HepG2 (cell line): ENCODE measurements around the gene NFE2L2. TPM values are rescaled to one million over a fixed set of nuclear protein-coding genes. Genes with fewer than 3 reads are reported as not detected.

Source experiments
- ASH2L ChIP-seq: fragments of 300-600, 200-600 bp; sonication (generic); IDR thresholded peaks from 2 replicates; pipeline ENCODE4 v1.7.0; 2017; ENCODE audit warnings: low read depth, mild to moderate bottlenecking, moderate library complexity, mixed read lengths, low read length; ENCODE audit not compliant: insufficient read length
- DDIT3 ChIP-seq: sonication (generic); formaldehyde crosslinking; IDR thresholded peaks from 2 replicates; pipeline ENCODE4 v1.4.0; 2020; ENCODE audit warnings: mild to moderate bottlenecking, missing genetic modification reagents
- FOXP1 ChIP-seq, 2 experiments: fragments of 450-650 bp in 1 of 2; IDR thresholded peaks; 2 replicates each; pipeline ENCODE4 v1.6.1; 2017 to 2018; ENCODE audit warnings: antibody characterized with exemption in 1 of 2
- HHEX ChIP-seq: IDR thresholded peaks from 2 replicates; pipeline ENCODE4 v1.6.1; 2016; ENCODE audit warnings: control low read depth
- HOXA3 ChIP-seq: sonication (generic); formaldehyde crosslinking; IDR thresholded peaks from 2 replicates; pipeline ENCODE4 v1.5.0; 2020; ENCODE audit warnings: missing genetic modification reagents
- JDP2 ChIP-seq: sonication (generic); formaldehyde crosslinking; IDR thresholded peaks from 2 replicates; pipeline ENCODE4 v1.8.1; 2022; ENCODE audit warnings: missing genetic modification reagents, borderline replicate concordance
- JUND ChIP-seq: sonication (generic); formaldehyde crosslinking; IDR thresholded peaks from 2 replicates; pipeline ENCODE4 v1.8.0; 2022; ENCODE audit warnings: mild to moderate bottlenecking, missing genetic modification reagents
- MTA1 ChIP-seq: sonication (generic); formaldehyde crosslinking; IDR thresholded peaks from 2 replicates; pipeline ENCODE4 v1.4.0; 2020; ENCODE audit warnings: missing genetic modification reagents, mild to moderate bottlenecking, borderline replicate concordance
- MTA3 ChIP-seq: sonication (generic); formaldehyde crosslinking; IDR thresholded peaks from 2 replicates; pipeline ENCODE4 v1.4.0; 2020; ENCODE audit warnings: missing genetic modification reagents
- NFE2L2 ChIP-seq: fragments of 150-350 bp; IDR thresholded peaks from 2 replicates; pipeline ENCODE4 v1.6.1; 2014; ENCODE audit warnings: low read length
- NFIC ChIP-seq: IDR thresholded peaks from 2 replicates; pipeline ENCODE4 v1.6.1; 2012; ENCODE audit warnings: mild to moderate bottlenecking, low read length, inconsistent platforms
- PRDM4 ChIP-seq: sonication (generic); formaldehyde crosslinking; IDR thresholded peaks from 2 replicates; pipeline ENCODE4 v1.9.0; 2021; ENCODE audit warnings: missing genetic modification reagents, borderline replicate concordance
- RFXANK ChIP-seq: IDR thresholded peaks from 2 replicates; pipeline ENCODE4 v1.6.1; 2016
- SALL2 ChIP-seq: sonication (generic); formaldehyde crosslinking; IDR thresholded peaks from 2 replicates; pipeline ENCODE4 v1.8.1; 2023; ENCODE audit warnings: mild to moderate bottlenecking, missing genetic modification reagents, inconsistent platforms
- SCMH1 ChIP-seq: sonication (generic); formaldehyde crosslinking; IDR thresholded peaks from 2 replicates; pipeline ENCODE4 v1.9.0; 2021; ENCODE audit warnings: missing genetic modification reagents, mild to moderate bottlenecking, borderline replicate concordance
- SMAD3 ChIP-seq: sonication (generic); formaldehyde crosslinking; IDR thresholded peaks from 2 replicates; pipeline ENCODE4 v1.4.0; 2020; ENCODE audit warnings: missing genetic modification reagents
- SRF ChIP-seq: IDR thresholded peaks from 2 replicates; pipeline ENCODE4 v1.6.1; 2011; ENCODE audit warnings: mild to moderate bottlenecking, low read depth, low read length, moderate library complexity
- TARDBP ChIP-seq: sonication (generic); formaldehyde crosslinking; IDR thresholded peaks from 2 replicates; pipeline ENCODE4 v1.8.0; 2022; ENCODE audit warnings: mild to moderate bottlenecking, missing genetic modification reagents
- U2AF1 ChIP-seq: fragments of 200-400 bp; formaldehyde crosslinking; optimal IDR thresholded peaks from 2 replicates; pipeline ENCODE3; 2017; ENCODE audit warnings: mild to moderate bottlenecking, low read depth, low read length
- ZNF18 ChIP-seq: sonication (generic); formaldehyde crosslinking; IDR thresholded peaks from 2 replicates; pipeline ENCODE4 v1.8.0; 2022; ENCODE audit warnings: mild to moderate bottlenecking, missing genetic modification reagents; ENCODE audit not compliant: insufficient replicate concordance
- ZNF326 ChIP-seq: sonication (generic); formaldehyde crosslinking; IDR thresholded peaks from 2 replicates; pipeline ENCODE4 v1.4.0; 2020; ENCODE audit warnings: missing genetic modification reagents, borderline replicate concordance
- ZNF44 ChIP-seq: sonication (generic); formaldehyde crosslinking; IDR thresholded peaks from 2 replicates; pipeline ENCODE4 v1.5.1; 2020; ENCODE audit warnings: mild to moderate bottlenecking, missing genetic modification reagents
- ZNF510 ChIP-seq: sonication (generic); formaldehyde crosslinking; IDR thresholded peaks from 2 replicates; pipeline ENCODE4 v1.4.0; 2020; ENCODE audit warnings: low read depth, mild to moderate bottlenecking, missing genetic modification reagents
- ZNF615 ChIP-seq: sonication (generic); formaldehyde crosslinking; IDR thresholded peaks from 2 replicates; pipeline ENCODE4 v1.5.0; 2020; ENCODE audit warnings: mild to moderate bottlenecking, missing genetic modification reagents, borderline replicate concordance
- ZNF639 ChIP-seq: conservative IDR thresholded peaks from 2 replicates; pipeline ENCODE4 v1.6.1; 2018; ENCODE audit warnings: missing genetic modification reagents
- polyA plus RNA-seq, 8 experiments: library from polyadenylated mRNA; depleted of rRNA in 3 of 8; stranded (reverse) in 7 of 8; unstranded in 1 of 8; fragments of >200 nt; fragmentation: Illumina TruSeq in 4 of 8; extraction: Trizol in 4 of 8; gene quantifications; 2 replicates each; pipeline versions ENCODE4 v1.2.1 to v1.2.3, GENCODE V29; 2011 to 2016; ENCODE audit warnings: low read depth in 4 of 8, missing spikeins in 1 of 8, mixed read lengths in 1 of 8; ENCODE audit not compliant: insufficient read depth in 1 of 8
- total RNA-seq, 5 experiments: library from RNA; depleted of rRNA; stranded (reverse); fragments of >200 nt; fragmentation: Illumina TruSeq; extraction: Trizol; gene quantifications; 2 replicates each; pipeline ENCODE4 v1.2.3, GENCODE V29; 2016; ENCODE audit warnings: low read depth in 1 of 5

Gene NFE2L2
- total and polyA plus RNA-seq, 2 of the 13 experiments (the other 11 are each of a cell fraction or from before 2014, with no cell fraction given) = 84.6 to 215 TPM

GRCh38 chr2:177264693-177265587 lies at the start of gene NFE2L2 (continued):
- TF ChIP-seq ASH2L = peak; percentile 96
- TF ChIP-seq MTA1 = peak; percentile 99
- no peak; the same call in 1 of the 2 replicates for TF ChIP-seq ZNF615
- TF ChIP-seq JUND (CRISPR knock-in tag) = peak; percentile 59; the same call in 1 of the 2 replicates
- TF ChIP-seq ZNF639 (CRISPR knock-in tag) = peak; percentile 100
- 0 out of 2 replicates have a peak, but pooled peaks have one; percentile 5 for TF ChIP-seq HHEX (CRISPR knock-in tag)
- TF ChIP-seq DDIT3 (CRISPR knock-in tag) = no peak
- peak; percentile 84 for TF ChIP-seq U2AF1
- TF ChIP-seq JDP2 (CRISPR knock-in tag) = peak; percentile 74; the same call in 1 of the 2 replicates
- TF ChIP-seq FOXP1 (IDR thresholded peaks at IDR 0.05) = no peak
- TF ChIP-seq FOXP1 (CRISPR knock-in tag; IDR thresholded peaks at IDR 0.05) = peak; percentile 86
- peak; percentile 86 for TF ChIP-seq HOXA3 (CRISPR knock-in tag)
- no peak for TF ChIP-seq NFE2L2
- no peak for TF ChIP-seq SCMH1 (CRISPR knock-in tag)
- no peak for TF ChIP-seq ZNF326 (CRISPR knock-in tag)
- no peak for TF ChIP-seq PRDM4 (CRISPR knock-in tag)
- peak; percentile 81; the same call in 1 of the 2 replicates for TF ChIP-seq ZNF44 (CRISPR knock-in tag)
- peak; percentile 95 for TF ChIP-seq TARDBP (CRISPR knock-in tag)
- TF ChIP-seq MTA3 (CRISPR knock-in tag) = no peak
- peak; percentile 54; the same call in 1 of the 2 replicates for TF ChIP-seq SMAD3 (CRISPR knock-in tag)
- TF ChIP-seq RFXANK (CRISPR knock-in tag) = peak; percentile 73
- peak; percentile 88 for TF ChIP-seq ZNF18
- TF ChIP-seq SALL2 = peak; percentile 80
- peak; percentile 59; the same call in 1 of the 2 replicates for TF ChIP-seq NFIC
- peak; percentile 86; the same call in 1 of the 2 replicates for TF ChIP-seq ZNF510
- peak; percentile 84 for TF ChIP-seq SRF
